Measurements from ENCODE around the gene SELENON.
"Not testable (repeated sequence)": the region's sequence is repeated elsewhere in the genome, so short reads cannot be mapped to it uniquely, and the experiment has no call there.

The SELENON gene

DNA sequence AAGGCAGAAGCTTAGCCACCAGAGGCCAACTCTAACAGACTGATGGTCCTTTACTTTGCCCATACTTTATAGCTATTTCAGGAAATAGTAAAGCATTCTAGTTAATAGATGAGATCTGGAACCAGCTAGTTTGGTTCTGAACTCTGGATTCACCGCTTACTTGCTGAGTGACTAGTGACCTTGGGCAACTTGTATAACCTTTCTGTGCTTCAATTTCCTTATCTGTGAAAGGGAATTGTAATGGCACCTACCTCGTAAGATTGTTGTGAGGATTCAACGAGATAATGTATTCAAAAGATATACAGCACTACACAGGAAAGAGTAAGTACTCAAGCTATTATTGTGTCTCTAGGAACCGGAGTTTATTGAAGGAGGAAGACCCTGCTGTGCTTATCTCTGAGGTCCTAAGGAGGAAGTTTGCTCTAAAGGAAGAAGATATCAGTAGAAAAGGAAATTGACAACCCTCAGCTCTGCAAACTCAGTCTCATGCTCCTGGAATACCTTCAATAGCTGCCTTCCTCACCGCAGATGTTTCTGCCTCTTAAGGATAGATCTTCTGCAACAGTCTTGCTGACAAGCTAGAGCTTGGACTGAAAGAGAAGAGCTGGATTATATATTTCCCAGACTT, 31.7 kb downstream of the SELENON start:
- no peak for DNase-seq

- no peak for DNase-seq
These were observed 32.5 kb downstream of the SELENON start for GRCh38 chr1:25832336-25833037.

DNA sequence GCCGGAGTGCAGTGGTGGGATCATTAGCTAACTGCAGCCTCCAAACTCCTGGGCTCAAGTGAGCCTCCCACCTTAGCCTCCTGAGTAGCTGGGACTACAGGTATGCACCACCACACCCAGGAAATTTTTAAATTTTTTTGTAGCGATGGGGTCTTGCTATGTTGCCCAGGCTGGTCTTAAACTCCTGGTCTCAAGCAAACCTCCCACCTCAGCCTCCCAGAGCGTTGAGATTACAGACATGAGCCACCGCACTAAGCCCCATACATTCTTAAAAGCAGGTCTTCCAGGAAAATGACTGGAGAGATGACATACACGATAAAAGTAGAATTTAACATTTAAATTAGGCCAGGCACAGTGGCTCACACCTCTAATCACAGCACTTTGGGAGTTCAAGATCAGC, 33.2 kb downstream of the SELENON start:
- no peak for DNase-seq

DNA sequence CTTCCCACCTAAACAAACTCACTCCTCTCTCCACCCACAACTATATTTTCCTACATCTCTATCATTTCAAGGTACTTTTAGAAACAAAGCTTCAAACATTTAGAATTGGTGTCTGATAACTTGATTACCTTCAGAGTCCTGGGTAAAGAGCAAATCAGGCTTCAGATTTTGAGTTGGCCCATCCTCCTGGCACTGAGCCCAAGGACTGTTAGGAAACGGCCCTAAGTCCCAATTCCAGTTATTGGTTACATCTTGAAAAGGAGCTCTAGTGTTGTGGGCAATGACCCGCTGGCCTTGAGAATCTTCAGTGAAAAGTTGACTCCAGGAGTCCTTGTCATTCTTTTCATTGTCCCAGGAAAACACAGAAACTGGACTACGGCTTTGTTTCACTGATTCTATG, 34.9 kb downstream of the SELENON start:
- DNase-seq = no peak

DNA sequence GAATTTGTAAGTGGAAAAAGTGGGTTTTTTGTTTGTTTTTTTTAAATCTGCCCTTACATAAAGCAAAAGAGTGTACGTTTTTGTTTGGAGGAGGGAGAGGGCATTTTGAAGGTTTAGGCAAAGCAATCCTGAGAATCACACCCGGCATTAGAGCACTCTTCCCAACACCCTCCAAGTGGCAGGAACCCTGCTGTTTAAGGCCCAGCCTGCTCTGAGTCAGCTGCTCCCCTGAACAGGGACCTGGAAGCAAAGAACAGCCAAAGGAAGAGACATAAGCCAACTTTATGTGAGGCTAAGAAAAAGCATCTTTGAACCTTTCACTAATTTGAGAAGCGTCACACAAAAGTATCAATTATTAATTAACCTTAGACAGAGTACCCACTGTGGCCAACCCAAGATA, 36.7 kb downstream of the SELENON start:
- DNase-seq = no peak

- DNase-seq = peak in 1 of 2 donors; percentile 8
These were observed 37.4 kb downstream of the SELENON start for GRCh38 chr1:25837262-25837875.

GRCh38 chr1:25839808-25840207, 39.8 kb downstream of the SELENON start:
- not testable (repeated sequence) for DNase-seq

GRCh38 chr1:25843483-25843882, 43.5 kb downstream of the SELENON start:
- DNase-seq = no peak

DNA sequence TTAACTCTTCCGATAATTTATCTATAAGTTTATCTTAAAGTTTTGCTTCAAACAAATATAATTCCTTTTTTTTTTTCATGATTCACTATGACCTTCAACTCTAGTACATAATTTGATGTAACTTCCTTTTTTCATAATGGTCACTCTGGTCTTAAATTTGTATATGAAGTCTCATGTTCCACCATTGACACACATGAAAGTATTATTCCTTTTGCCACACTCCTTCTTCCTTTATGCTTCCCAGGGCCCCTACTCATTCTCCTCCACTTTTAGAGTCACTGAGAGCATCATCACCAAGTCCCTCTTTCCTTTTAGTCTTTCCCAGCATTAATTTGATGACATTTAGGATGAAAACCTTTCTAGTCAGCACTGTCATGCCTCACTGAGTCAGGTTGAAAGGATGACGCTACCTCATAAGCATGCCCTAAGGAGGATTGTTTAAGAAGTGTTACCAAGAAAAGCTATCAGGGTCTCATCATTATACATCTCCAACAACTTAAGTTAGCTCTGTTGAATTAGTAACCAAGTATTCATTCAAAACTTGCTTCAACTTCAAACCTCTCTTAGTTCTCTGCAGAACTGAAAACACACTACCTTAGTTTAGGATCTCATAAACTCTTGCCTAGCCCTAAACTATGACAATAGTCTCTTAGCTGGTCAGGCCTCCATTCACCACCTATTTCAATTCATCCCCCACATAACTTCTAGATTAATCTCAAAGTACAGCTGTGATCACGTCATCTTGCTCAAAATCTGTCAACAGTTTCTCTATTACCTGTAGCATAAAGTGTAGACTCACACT, 44.7 kb downstream of the SELENON start:
- DNase-seq = no peak

DNA sequence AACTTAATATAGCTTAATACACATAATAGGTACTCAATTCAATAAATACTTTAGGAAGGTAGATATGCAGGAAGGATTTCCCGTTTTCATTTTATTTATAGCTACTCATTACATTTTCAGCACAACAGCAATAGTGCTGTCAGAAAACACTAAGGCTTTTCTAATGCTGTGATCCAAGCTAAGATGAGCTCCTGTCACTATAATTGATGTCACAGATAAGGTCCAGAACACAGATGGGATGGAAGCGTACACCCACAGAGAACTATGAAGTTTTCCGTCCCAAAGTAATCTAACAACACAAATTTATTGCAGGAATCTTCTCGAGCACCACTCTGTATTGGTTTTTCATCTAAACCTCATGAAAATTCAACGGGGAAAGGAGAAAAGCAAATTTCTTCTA, 45.7 kb downstream of the SELENON start:
- DNase-seq = no peak

DNA sequence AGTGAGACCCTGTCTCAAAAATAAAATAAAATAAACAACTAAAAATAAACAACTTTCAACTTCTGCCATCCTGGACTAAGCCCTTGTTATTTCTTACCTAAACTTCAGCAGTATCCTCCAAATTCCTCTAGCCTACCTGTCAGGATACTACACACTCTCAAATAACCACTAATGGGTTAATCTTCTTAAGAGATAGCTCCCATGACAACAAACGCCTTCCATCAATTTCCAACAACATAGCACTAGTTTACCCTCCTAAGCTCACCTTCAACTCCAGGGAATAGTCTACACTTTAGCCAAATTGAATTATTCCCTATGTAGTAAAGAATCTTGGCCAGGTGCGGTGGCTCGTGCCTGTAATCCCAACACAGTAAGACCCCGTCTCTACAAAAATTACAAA, 47.9 kb downstream of the SELENON start:
- no peak for DNase-seq

GRCh38 chr1:25848531-25848930, 48.5 kb downstream of the SELENON start:
- DNase-seq = no peak

DNA sequence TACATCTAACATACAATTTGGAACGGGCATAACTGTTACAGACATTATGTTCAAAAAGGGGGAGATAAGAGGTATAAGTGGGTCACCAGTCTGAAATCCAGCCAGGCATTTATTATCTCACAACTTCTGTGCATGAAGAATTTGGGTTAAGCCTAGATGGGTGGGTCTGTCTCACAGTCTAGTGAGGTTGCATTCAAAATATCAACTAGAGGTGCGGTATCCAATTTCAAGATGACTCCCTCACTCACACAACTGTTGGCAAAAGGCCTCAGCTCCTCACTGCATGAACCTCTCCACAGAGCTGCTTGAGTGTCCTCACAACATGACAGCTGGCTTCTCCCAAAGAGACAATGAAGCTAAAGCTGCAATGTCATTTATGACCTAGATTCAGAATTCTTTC, 54.6 kb downstream of the SELENON start:
- no peak for DNase-seq

- DNase-seq = no peak
These were observed 56.9 kb downstream of the SELENON start for GRCh38 chr1:25856856-25857255.

DNA sequence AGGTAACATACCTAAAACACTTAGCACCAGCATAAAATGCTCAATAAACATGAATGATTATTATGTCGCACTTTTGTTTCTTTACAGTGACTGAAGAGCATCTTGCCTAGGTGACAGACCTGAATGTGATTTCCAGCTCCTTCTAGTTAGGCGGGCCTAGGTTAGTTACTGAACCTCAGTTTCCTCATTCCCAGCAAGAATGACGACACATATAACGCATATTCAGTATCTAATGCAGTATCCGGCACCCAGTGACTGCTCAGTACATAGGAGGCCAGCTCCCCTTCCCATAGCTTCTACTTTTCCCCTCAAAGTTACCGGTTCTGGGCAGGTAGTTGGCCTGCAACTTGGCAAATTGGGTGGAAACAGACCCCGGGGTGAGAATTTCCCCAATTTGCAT, 58.5 kb downstream of the SELENON start:
- DNase-seq = no peak

GRCh38 chr1:25858906-25859789, 59.2 kb downstream of the SELENON start, which contains the start of gene AUNIP:
Gene AUNIP (minus strand): TSS chr1:25859457. CDS start chr1:25859357, 100 bp downstream.
- peak; percentile 65 to 67 for DNase-seq

DNA sequence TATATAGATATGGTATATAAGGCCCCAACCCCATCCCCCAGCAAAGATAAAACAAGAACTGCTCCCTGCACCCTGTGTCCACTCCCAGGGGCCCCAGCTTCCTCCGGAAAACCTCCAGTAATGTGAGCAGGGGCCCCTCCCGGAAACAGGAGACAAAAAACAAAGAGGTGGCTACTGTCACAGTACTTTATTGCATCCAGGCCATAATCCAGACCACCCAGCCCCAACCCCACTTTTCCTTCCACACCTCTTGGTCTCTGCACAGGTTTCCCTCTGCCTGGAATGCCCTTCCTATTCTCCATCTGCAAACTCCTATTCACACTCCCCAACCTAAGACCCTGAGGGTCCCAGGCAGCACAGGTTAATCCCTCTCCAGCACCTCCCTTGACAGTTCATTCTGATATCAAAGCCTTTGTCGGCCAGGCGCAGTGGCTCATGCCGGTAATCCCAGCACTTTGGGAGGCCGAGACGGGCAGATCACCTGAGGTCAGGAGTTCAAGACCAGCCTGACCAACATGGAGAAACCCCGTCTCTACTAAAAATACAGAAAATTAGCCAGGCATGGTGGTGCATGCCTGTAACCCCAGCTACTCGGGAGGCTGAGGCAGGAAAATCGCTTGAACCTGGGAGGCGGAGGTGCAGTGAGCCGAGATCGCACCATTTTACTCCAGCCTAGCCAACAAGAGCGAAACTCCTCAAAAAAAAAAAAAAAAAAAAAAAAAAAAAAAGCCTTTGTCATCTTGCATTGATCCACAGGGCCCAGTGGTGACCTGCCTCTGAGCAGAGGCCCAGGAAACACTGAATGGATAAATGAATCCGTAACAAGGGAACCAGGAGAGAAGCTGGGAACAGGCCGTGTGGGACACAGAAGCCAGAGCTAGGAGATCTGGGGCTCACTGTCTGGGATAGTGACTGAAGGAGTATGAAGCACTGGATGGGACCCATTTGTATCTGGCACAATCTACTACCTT, 61.6 kb downstream of the SELENON start:
- peak in 1 of 2 donors; percentile 10 for DNase-seq

GRCh38 chr1:25862785-25863485, 62.9 kb downstream of the SELENON start:
- no peak for DNase-seq

DNA sequence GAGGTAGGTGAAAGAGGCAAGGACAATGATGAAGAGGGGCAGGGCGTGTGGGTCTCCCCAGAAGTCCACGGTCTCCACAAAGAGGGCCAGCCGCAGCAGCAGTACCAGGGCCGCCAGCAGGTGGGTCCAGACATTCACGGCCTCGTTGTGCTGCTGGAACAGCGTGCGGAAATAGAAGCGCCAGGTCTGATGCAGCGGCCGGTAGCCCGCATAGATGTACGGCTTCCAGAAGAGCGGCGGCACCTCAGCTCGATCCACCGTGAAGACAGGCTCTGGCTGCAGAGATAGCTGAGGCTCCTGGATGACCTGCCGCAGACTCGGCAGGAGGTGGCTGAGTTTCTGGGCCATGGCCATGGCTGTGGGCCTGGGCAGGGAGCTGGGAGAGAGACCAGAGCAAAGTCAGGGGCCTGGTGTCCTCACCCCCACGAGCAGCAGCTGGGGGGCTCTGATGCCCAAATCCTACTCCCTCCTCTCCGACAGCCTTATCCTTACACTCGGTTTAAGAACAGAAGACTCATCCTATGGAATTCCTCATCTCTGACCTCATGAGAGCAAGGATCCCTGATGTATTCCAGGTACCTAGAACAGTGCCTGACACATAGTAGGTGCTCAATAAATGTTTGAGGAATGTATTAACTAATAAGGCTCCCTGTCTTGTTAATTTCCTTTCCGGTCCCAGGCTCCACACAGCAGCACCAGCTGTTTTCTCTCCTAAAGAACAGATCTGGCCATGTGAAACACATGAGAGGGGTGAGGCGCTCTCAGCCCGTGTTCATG, 63.7 kb downstream of the SELENON start:
- DNase-seq = no peak

DNA sequence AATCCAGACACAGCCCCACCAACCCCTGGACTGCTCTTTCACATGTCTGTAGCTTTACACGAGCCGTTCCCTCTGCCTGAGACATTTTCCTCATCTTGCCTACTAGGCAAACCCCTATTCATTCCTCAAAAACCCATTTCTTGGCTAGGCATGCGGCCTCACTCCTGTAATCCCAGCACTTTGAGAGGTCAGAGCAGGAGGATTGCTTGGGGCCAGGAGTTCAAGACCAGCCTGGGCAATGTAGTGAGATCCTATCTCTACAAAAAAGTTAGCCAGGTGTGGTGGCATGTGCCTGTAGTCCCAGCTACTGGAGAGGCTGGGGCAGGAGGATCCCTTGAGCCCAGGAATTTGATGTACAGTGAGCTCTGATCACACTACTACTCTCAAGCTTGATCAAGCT, 64.4 kb downstream of the SELENON start:
- DNase-seq = no peak
